22Rv1 (cell line): ENCODE results near the gene SPAG6.

Experiments used
- ZFX ChIP-seq: fragments of 450-650 bp; IDR thresholded peaks from 2 replicates; pipeline ENCODE4 v1.6.1; 2017; ENCODE audit warnings: antibody characterized with exemption, borderline replicate concordance
- TF ChIP-seq, protein P1 (sequence below): fragments of 450-650 bp; IDR thresholded peaks from 2 replicates; pipeline ENCODE4 v1.5.1; 2017; ENCODE audit warnings: mild to moderate bottlenecking

DNA sequence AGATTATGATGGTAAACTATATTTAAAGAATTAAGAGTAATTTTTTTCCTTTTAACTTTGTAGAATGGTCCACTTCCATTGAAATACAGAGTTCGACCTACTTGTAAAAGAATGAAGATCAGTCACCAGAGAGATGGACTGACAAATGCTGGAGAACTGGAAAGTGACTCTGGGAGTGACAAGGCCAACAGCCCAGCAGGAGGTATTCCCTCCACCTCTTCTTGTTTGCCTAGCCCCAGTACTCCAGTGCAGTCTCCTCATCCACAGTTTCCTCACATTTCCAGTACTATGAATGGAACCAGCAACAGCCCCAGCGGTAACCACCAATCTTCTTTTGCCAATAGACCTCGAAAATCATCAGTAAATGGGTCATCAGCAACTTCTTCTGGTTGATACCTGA, 16.1 kb upstream of the SPAG6 start:
- TF ChIP-seq, protein P1, sequence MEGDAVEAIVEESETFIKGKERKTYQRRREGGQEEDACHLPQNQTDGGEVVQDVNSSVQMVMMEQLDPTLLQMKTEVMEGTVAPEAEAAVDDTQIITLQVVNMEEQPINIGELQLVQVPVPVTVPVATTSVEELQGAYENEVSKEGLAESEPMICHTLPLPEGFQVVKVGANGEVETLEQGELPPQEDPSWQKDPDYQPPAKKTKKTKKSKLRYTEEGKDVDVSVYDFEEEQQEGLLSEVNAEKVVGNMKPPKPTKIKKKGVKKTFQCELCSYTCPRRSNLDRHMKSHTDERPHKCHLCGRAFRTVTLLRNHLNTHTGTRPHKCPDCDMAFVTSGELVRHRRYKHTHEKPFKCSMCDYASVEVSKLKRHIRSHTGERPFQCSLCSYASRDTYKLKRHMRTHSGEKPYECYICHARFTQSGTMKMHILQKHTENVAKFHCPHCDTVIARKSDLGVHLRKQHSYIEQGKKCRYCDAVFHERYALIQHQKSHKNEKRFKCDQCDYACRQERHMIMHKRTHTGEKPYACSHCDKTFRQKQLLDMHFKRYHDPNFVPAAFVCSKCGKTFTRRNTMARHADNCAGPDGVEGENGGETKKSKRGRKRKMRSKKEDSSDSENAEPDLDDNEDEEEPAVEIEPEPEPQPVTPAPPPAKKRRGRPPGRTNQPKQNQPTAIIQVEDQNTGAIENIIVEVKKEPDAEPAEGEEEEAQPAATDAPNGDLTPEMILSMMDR = no peak
- no peak for TF ChIP-seq ZFX
